ENCODE measurements around the gene ATP9B. TPM values are rescaled to one million over a fixed set of nuclear protein-coding genes. Genes with fewer than 3 reads are reported as not detected.

Gene ATP9B
- total and polyA plus RNA-seq, 7 donors = 6.5 to 66.5 (median 28.1) TPM

DNA sequence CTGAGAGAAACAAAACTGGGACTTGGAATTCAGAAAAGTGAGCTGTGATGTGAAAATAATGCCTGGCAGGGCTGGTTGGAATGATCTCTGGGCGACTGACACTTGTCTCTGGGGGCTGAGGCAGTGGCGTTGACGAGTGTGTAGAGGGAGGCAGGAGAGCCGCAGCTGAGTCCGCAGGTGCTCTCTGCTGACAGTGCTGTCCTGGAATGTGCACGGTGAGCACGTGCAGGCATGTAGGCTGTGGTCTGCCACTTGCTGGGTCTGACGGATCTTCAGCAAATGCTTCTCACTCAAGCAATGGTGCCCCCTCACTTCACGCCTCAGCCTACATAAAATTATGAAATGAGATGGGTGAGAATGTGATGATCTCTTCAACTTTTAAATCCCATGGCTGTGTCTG, 38.5 kb upstream of the ATP9B start:
- no peak for DNase-seq
- TF ChIP-seq, protein P1, sequence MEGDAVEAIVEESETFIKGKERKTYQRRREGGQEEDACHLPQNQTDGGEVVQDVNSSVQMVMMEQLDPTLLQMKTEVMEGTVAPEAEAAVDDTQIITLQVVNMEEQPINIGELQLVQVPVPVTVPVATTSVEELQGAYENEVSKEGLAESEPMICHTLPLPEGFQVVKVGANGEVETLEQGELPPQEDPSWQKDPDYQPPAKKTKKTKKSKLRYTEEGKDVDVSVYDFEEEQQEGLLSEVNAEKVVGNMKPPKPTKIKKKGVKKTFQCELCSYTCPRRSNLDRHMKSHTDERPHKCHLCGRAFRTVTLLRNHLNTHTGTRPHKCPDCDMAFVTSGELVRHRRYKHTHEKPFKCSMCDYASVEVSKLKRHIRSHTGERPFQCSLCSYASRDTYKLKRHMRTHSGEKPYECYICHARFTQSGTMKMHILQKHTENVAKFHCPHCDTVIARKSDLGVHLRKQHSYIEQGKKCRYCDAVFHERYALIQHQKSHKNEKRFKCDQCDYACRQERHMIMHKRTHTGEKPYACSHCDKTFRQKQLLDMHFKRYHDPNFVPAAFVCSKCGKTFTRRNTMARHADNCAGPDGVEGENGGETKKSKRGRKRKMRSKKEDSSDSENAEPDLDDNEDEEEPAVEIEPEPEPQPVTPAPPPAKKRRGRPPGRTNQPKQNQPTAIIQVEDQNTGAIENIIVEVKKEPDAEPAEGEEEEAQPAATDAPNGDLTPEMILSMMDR (IDR thresholded peaks at IDR 0.05) = no peak
- TF ChIP-seq POLR2AphosphoS5 (IDR thresholded peaks at IDR 0.05) (no peak), EP300 (IDR thresholded peaks at IDR 0.05) (no peak), POLR2A (IDR thresholded peaks at IDR 0.05) (no peak)
- no peak overlapping the region for H3K4me3 ChIP-seq
- intact Hi-C loops (cut with DNase I) = no loop called here
- H3K27me3 ChIP-seq = no peaks in the 10 kb centered on the region
- H3K36me3 ChIP-seq = no peaks in the 10 kb centered on the region
- no peaks in the 10 kb centered on the region for H3K4me1 ChIP-seq
- H3K27ac ChIP-seq = no peak overlapping the region
- H3K9me3 ChIP-seq = peaks cover 0 to 6% (median 3%) of the 10 kb centered on the region in 4 donors
- WGBS, 2 donors = 87 to 89% methylated on average over 9 of the region's 9 CpGs

DNA sequence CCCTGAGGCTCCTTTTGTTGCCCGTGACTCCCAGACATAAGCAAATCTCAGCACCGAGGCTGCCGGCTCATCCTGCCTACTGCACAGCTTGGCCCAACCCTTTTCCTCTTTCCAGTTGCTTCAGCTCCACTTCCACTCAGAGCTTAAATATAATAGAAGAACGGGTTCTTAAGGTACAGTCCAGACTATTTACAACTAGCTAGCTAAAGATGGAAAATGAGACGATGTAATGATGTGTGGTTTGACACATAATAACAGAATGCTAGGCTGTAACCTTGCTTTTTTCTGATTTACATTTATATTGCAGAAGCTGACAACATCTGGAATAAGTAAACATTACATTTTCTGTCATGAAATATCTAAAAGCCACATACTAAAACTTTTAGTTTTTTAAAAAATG, 26.9 kb upstream of the ATP9B start:
- TF ChIP-seq, protein P1 (IDR thresholded peaks at IDR 0.05) = no peak
- no peak for TF ChIP-seq POLR2AphosphoS5 (IDR thresholded peaks at IDR 0.05)
- no peak for TF ChIP-seq POLR2A (IDR thresholded peaks at IDR 0.05)
- TF ChIP-seq EP300 (IDR thresholded peaks at IDR 0.05) = no peak
- Histone ChIP-seq H3K36me3 (no peaks in the 10 kb centered on the region), H3K9me3 (no peaks in the 10 kb centered on the region), H3K27ac (no peak overlapping the region), H3K27me3 (no peaks in the 10 kb centered on the region), H3K4me1 (no peaks in the 10 kb centered on the region), H3K4me3 (no peak overlapping the region)
- intact Hi-C loops (cut with DNase I) = no loop called here
- DNase-seq = no peak
- 61 to 66% methylated on average over 5 of the region's 5 CpGs for WGBS, 2 donors

DNA sequence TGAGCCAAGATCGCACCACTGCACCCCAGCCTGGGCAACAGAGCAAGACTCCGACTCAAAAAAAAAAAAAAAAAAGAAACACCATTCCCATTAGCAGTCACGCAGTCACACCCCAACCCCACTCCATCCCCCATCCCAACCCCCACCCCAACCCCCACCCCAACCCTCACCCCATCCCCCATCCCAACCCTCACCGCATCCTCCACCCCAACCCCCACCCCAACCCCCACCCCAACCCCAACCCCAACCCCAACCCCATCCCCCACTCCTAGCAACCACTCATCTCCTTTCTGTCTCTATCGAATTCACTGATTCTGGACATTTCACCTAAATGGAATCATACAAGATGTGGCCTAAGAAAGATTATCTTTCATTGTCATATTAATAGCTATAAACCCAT, 25.9 kb upstream of the ATP9B start:
- no peak overlapping the region for H3K4me3 ChIP-seq
- H3K36me3 ChIP-seq = no peaks in the 10 kb centered on the region
- TF ChIP-seq EP300 (IDR thresholded peaks at IDR 0.05) (no peak), POLR2AphosphoS5 (IDR thresholded peaks at IDR 0.05) (no peak), POLR2A (IDR thresholded peaks at IDR 0.05) (no peak)
- TF ChIP-seq, protein P1 (IDR thresholded peaks at IDR 0.05) = no peak
- no peaks in the 10 kb centered on the region for H3K27me3 ChIP-seq
- no peaks in the 10 kb centered on the region for H3K9me3 ChIP-seq
- WGBS, 2 donors = 93 to 94% methylated on average over 5 of the region's 5 CpGs
- no peak for DNase-seq
- no peak overlapping the region for H3K27ac ChIP-seq
- intact Hi-C loops (cut with DNase I) = no loop called here
- H3K4me1 ChIP-seq = no peaks in the 10 kb centered on the region

DNA sequence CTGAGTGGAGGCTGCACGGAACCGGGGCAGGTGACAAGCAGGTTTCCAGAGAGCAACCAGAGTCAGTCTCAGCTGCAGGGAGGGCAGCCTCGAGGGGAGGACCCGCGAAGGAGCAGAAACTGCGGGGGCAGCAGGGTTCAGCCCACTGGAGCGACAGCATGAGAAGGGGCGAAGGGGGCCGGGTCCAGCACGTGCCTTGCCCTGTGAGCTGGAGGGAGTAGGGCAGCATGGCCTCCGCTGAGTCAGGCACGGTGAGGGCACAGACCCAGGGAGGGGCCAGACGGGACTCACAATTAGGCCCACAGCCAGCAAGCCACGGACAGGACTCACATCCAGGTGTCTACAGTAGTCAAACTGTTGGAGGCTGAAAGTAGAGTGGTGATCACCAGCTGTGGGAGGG, 22.7 kb upstream of the ATP9B start:
- intact Hi-C loops (cut with DNase I) = no loop called here
- Histone ChIP-seq H3K36me3 (no peaks in the 10 kb centered on the region), H3K27ac (no peak overlapping the region), H3K27me3 (no peaks in the 10 kb centered on the region), H3K4me1 (no peaks in the 10 kb centered on the region), H3K4me3 (no peak overlapping the region), H3K9me3 (no peaks in the 10 kb centered on the region)
- no peak for TF ChIP-seq POLR2AphosphoS5 (IDR thresholded peaks at IDR 0.05)
- TF ChIP-seq EP300 (IDR thresholded peaks at IDR 0.05) = no peak
- TF ChIP-seq POLR2A (IDR thresholded peaks at IDR 0.05) = no peak
- TF ChIP-seq, protein P1 (IDR thresholded peaks at IDR 0.05) = no peak
- no peak for DNase-seq
- WGBS, 2 donors = 48 to 80% methylated on average over 14 of the region's 14 CpGs

DNA sequence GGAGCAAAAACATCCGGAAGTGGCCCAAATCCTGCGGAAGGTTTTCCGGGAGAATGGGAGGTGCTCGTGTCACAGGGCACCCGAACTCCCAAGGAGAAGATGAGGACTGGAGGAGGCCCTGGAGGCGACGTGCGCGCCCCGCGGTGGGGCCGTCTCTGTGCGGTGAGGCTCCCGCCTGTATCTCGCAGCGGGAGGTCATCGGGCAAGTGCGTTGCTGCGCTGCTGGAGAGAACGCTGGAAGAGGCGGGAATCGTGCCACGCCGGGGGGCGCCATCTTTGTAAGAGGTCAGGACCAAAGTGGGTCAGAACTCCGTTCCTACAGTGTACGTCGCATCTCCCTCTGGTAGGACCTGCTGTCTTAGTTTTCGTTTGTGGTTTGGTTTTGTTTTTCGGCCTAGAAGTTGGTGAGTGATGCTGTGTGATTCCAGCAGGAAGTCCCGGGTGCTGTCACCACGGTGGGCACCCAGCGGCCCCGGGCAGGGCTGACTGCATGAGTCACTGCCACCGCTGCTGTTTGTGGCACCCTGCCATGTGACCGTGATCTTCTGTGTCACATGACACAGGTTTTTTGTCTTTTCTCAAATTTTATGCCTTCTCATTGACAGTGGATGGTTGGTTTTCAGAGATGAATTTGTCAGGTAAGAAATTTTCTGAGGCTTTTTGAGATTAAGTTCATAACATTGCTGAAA, 21.5 kb upstream of the ATP9B start:
- Histone ChIP-seq H3K36me3 (no peaks in the 10 kb centered on the region), H3K4me1 (no peaks in the 10 kb centered on the region), H3K27me3 (no peaks in the 10 kb centered on the region), H3K27ac (no peak overlapping the region), H3K9me3 (no peaks in the 10 kb centered on the region), H3K4me3 (no peak overlapping the region)
- WGBS, 2 donors = 92 to 93% methylated on average over 36 of the region's 36 CpGs
- intact Hi-C loops (cut with DNase I) = no loop called here
- TF ChIP-seq POLR2AphosphoS5 (IDR thresholded peaks at IDR 0.05) (no peak), POLR2A (IDR thresholded peaks at IDR 0.05) (no peak), EP300 (IDR thresholded peaks at IDR 0.05) (no peak)
- TF ChIP-seq, protein P1 (IDR thresholded peaks at IDR 0.05) = no peak
- DNase-seq = no peak

All from sigmoid colon (tissue), 7 donors.